ENCODE results near the gene SARS2. TPM values are rescaled to one million over a fixed set of nuclear protein-coding genes. Genes with fewer than 3 reads are reported as not detected.
A peak's percentile ranks its signal among the peaks of the same experiment; 100 is the strongest.

Gene SARS2
- total RNA-seq, 4 donors from 2014 or later = 26.6 to 52.0 (median 37.8) TPM

DNA sequence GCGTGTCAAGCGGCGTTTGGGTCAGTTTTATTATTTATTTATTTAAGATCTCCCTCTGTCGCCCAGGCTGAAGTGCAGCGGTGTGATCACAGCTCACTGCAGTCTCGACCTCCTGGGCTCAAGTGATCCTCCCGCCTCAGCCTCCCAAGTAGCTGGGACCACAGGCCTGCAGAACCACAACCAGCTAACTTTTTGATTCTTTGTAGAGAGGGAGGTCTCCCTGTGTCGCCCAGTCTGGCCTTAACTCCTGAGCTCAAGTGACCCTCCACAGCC, 894 bp upstream of the SARS2 start:
- 27 to 30% methylated on average over 8 of the region's 8 CpGs for WGBS, 2 donors
- DNase-seq = no peak
- peaks cover 0 to 17% of the 10 kb centered on the region in 2 donors for H3K4me1 ChIP-seq
- intact Hi-C loops (cut with DNase I) = no loop called here
- no peaks in the 10 kb centered on the region for H3K9me3 ChIP-seq
- H3K4me3 ChIP-seq (replicated peaks in 1 of 3) = peak overlapping the region in 2 of 3 donors; percentile 41 to 68
- H3K27me3 ChIP-seq = no peaks in the 10 kb centered on the region
- no peak overlapping the region for H3K27ac ChIP-seq
- H3K36me3 ChIP-seq = no peaks in the 10 kb centered on the region
- TF ChIP-seq, protein P1, sequence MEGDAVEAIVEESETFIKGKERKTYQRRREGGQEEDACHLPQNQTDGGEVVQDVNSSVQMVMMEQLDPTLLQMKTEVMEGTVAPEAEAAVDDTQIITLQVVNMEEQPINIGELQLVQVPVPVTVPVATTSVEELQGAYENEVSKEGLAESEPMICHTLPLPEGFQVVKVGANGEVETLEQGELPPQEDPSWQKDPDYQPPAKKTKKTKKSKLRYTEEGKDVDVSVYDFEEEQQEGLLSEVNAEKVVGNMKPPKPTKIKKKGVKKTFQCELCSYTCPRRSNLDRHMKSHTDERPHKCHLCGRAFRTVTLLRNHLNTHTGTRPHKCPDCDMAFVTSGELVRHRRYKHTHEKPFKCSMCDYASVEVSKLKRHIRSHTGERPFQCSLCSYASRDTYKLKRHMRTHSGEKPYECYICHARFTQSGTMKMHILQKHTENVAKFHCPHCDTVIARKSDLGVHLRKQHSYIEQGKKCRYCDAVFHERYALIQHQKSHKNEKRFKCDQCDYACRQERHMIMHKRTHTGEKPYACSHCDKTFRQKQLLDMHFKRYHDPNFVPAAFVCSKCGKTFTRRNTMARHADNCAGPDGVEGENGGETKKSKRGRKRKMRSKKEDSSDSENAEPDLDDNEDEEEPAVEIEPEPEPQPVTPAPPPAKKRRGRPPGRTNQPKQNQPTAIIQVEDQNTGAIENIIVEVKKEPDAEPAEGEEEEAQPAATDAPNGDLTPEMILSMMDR (IDR thresholded peaks at IDR 0.05) = no peak
- no peak for TF ChIP-seq POLR2A (IDR thresholded peaks at IDR 0.05)

DNA sequence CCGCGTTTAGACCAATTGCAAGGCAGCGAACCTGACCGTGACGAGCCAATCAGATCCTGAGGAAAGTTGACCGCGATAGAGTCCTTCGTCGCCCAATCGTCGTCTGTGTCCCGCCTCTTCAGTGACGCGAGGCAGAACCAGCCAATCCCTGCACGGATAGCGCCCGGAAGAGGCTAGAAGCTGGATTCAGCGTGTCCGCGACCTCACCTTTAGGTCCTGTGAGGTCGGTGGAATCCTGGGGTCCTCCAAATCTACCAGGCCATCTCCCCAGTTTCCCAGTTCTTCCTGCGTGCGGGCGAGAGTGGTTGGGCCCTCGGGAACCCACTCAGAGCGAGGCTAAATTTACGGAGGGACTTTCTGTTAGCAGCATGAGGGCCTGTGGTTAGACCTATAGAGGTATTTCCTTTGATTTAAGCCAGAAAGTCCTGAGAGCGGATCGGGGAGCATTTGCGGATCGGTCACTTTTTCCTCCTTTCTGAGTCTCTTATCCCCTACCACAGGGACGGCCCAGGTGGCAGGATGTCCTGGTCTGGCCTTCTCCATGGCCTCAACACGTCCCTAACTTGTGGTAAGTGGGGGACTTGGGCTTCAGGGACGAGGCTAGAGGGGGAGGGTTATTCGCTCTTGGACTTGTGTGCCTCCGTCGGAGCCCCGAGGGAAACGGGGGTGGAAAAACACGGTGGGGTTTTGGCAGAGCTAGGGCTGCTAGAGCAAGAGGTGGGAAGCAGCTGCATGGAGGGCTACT, 385 bp upstream of the SARS2 start, which contains the start of gene MRPS12:
MRPS12 (plus strand) TSS at position 169 of the 745 bp plus-strand sequence; CDS start at position 520, 351 bp downstream.
- TF ChIP-seq, protein P1 (IDR thresholded peaks at IDR 0.05) = no peak
- TF ChIP-seq POLR2A (IDR thresholded peaks at IDR 0.05) = peak in 1 of 2 donors; percentile 58
- H3K27me3 ChIP-seq = no peaks in the 10 kb centered on the region
- peak within 1 kb of the TSS; percentile 59 to 86 (median 76) for H3K27ac ChIP-seq
- peak within 1 kb of the TSS; percentile 9 to 68 (median 42) for H3K4me3 ChIP-seq (replicated peaks in 1 of 3)
- WGBS, 2 donors = 0 to 2% methylated on average over 21 to 39 of the region's 40 CpGs
- peaks cover 0 to 17% of the 10 kb centered on the region in 2 donors for H3K4me1 ChIP-seq
- DNase-seq = peak; percentile 99
- intact Hi-C loops (cut with DNase I) = no loop called here
- no peaks in the 10 kb centered on the region for H3K36me3 ChIP-seq
- H3K9me3 ChIP-seq = no peaks in the 10 kb centered on the region

DNA sequence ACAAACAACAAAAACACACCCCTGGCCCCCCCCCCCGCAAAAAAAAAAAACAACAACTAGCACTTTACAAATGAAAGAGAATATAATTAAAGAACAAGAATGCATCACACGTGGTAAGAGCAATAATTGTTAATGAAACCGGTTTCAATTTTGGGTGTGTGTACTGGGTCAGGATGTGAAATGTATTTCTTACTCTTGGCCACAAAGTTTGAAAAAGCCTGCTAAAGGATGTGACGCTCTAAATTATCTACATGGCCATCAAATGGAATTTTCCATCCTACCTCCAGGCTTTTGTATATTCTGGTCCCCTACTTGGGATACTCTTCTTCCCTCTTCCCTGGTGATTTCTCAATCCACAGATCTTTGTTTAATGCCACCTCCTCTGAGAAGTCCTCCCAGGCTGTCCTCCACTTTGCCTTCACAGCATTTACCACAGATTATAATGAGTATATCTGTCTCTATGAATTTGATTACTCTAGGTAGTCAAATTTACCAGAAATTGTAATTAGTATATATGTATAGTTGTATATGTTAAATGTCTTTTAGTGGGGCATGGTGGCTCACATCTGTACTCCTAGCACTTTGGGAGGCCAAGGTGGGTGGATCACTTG, 2.1 kb downstream of the SARS2 start:
- Histone ChIP-seq H3K36me3 (peaks cover 0 to 18% of the 10 kb centered on the region in 2 donors), H3K27ac (no peak overlapping the region), H3K9me3 (no peaks in the 10 kb centered on the region), H3K27me3 (no peaks in the 10 kb centered on the region), H3K4me1 (peaks cover 0 to 17% of the 10 kb centered on the region in 2 donors), H3K4me3 (replicated peaks in 1 of 3) (no peak overlapping the region)
- DNase-seq = no peak
- TF ChIP-seq, protein P1 (IDR thresholded peaks at IDR 0.05) = no peak
- TF ChIP-seq POLR2A (IDR thresholded peaks at IDR 0.05) = no peak
- intact Hi-C loops (cut with DNase I) = loop anchor here (10.0 kb wide), 2 partner anchors 294 to 524 kb away; partner anchors contain the start of gene FAM98C
- 85 to 86% methylated on average over 4 of the region's 4 CpGs for whole genome bisulfite sequencing, 2 donors

DNA sequence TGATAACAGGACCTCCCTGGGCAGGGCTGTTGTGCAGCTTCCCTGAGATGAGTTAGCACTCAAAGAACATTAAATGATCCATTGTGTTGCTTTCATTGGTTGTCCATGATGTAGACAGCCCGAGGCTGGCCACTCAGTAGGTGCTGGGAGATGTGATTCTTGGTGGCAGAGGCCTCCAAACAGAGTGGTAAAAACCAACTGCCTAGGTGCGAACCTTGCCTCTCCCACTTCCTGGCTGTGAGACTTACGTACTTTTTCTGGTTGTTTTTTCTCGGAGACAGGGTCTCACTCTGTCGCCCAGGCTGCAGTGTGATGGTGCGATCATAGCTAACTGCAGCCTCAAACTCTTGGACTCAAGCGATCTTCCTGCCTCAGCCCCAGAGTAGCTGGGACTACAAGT, 6.2 kb downstream of the SARS2 start:
- DNase-seq = no peak
- H3K9me3 ChIP-seq = no peaks in the 10 kb centered on the region
- peaks cover 6 to 25% of the 10 kb centered on the region in 2 donors for H3K36me3 ChIP-seq
- H3K4me1 ChIP-seq = peaks cover 0 to 6% of the 10 kb centered on the region in 2 donors
- no peak overlapping the region for H3K27ac ChIP-seq
- no peak overlapping the region for H3K4me3 ChIP-seq (replicated peaks in 1 of 3)
- TF ChIP-seq, protein P1 (IDR thresholded peaks at IDR 0.05) = no peak
- no peak for TF ChIP-seq POLR2A (IDR thresholded peaks at IDR 0.05)
- no peaks in the 10 kb centered on the region for H3K27me3 ChIP-seq
- intact Hi-C loops (cut with DNase I) = loop anchor here (10.0 kb wide), 2 partner anchors 290 to 520 kb away; partner anchors contain the start of gene FAM98C
- 91 to 96% methylated on average over 7 of the region's 7 CpGs for WGBS, 2 donors

DNA sequence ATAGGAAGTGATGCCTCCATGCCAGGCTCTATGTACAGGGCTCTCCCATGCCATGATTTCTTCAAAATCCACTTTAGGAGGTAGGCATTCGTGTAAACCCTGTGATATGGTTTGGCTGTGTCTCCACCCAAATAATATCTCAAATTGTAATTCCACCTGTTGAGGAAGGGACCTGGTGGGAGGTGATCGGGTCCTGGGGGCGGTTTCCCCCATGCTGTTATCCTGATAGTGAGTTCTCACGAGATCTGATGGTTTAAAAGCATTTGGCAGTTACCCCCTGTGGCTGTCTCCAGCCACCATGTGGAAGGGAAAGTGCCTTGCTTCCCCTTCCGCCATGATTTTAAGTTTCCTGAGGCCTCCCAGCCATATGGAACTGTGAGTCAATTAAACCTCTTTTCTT, 8.1 kb downstream of the SARS2 start:
- intact Hi-C loops (cut with DNase I) = loop anchor here (10.0 kb wide), 2 partner anchors 288 to 518 kb away; partner anchors contain the start of gene FAM98C
- H3K9me3 ChIP-seq = no peaks in the 10 kb centered on the region
- 91 to 95% methylated on average over 5 of the region's 5 CpGs for WGBS, 2 donors
- H3K27ac ChIP-seq = no peak overlapping the region
- no peak for DNase-seq
- TF ChIP-seq POLR2A (IDR thresholded peaks at IDR 0.05) = no peak
- TF ChIP-seq, protein P1 (IDR thresholded peaks at IDR 0.05) = no peak
- no peak overlapping the region for H3K4me3 ChIP-seq (replicated peaks in 1 of 3)
- H3K27me3 ChIP-seq = no peaks in the 10 kb centered on the region
- no peaks in the 10 kb centered on the region for H3K4me1 ChIP-seq
- H3K36me3 ChIP-seq = peaks cover 6 to 25% of the 10 kb centered on the region in 2 donors
